ENCODE data around the gene PIM1. TPM values are rescaled to one million over a fixed set of nuclear protein-coding genes. Genes with fewer than 3 reads are reported as not detected.
"Not testable (repeated sequence)": the region's sequence is repeated elsewhere in the genome, so short reads cannot be mapped to it uniquely, and the experiment has no call there.

Gene PIM1
- total RNA-seq, 1 experiment from 2014 or later, result 20.0 TPM

DNA sequence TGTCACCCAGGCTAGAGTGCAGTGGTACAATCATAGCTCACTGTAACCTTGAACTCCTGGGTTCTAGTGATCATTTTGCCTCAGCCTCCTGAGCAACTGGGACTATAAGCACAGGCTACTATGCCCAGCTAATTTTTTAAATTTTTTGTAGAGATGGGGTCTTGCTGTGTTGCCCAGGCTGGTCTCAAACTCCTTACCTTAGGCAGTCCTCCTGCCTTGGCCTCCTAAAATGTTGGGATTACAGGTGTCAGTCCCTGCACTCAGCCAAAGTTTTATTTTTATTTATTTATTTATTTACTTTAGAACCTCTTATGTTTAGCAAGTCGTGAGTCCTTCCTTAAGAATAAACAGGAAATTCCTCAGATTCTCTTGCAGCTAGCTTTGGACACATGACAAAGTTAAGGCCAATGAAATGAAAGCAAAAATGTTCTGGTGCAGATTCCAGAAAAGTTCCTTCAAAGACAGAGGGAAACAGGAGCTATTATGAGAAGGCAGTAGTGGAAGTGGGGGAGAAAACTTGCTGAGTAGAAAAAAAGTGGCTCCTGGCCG lies 19.1 kb downstream of the PIM1 start:
- DNase-seq (ENCODE audit: low spot score), result no peak

DNA sequence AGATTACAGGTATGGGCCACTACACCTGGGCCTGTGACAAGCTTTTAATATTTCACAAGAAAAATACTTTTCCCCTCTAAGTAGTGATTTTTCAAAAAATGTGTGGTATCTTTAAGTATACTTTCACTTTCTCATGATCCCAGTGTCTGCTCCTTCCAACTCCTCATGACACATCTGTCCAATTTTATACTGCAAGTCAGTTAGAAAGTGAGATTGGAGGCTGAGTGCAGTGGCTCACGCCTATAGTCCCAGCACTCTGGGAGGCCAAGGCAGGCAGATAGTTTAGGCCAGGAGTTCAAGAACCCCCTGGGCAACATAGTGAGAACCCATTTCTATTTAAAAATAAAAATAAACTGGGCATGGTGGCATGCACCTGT lies 20.2 kb downstream of the PIM1 start:
- no peak for DNase-seq (ENCODE audit: low spot score)

DNA sequence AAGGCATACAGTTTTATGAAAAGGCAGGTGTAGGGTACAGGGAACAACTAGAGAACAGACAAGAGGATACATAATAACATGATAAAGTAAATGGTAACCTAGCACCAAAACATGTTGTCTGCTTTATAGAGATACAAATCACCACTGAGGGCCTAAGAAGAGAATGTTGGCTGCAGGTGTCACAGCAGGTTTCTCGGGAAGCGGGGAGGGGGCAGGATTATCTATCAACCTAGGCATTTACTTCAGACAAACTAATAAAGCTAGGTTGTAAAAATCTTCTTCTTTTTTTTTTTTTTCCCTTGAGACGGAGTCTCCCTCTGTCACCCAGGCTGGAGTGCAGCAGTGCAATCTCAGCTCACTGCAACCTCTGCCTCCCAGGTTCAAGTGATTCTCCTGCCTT lies 22.7 kb downstream of the PIM1 start:
- DNase-seq (ENCODE audit: low spot score), result no peak

GRCh38 chr6:37194886-37195285 lies 24.9 kb downstream of the PIM1 start:
- not testable (repeated sequence) for DNase-seq (ENCODE audit: low spot score)

GRCh38 chr6:37196451-37196850 lies 26.5 kb downstream of the PIM1 start:
- DNase-seq (ENCODE audit: low spot score), result not testable (repeated sequence)

DNA sequence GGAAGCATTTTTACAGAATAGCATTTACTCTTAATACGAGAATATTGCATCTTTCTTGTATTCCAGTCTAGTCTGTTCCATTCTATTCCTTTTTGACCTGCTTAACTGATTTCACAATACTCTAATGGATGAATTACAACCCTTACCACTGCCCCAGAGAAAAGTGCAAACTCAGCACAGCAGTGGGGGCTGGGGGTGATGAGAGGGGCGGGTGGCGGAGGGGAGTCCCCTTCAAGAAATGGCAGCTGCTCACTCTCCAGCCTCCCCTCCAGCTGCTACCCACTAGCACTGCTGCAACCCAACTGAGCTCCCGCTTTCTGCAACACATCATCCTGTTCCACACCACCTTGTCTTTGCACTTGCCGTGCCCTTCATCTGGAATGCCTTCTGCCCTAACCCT lies 30.1 kb downstream of the PIM1 start:
- DNase-seq (ENCODE audit: low spot score), result no peak

DNA sequence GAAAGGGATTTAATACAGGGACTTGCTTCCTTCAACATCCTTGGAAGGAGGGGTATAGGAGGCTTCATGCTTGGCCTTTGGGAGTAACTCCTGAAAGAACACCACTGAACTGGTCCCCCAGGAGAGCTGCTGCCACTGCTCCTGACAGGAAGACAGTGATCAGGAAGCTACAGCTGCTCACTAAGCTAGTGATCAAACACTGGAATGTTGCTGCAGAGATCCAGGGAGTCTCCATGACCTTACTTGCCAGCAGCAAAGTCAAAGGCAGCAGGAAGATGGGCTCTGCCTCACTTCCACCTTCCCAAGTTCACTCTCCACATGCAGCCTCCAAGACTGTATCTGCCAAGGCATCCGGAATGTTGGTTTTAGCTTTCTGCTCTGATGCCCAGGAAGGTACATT lies 31.8 kb downstream of the PIM1 start:
- DNase-seq (ENCODE audit: low spot score), result no peak

DNA sequence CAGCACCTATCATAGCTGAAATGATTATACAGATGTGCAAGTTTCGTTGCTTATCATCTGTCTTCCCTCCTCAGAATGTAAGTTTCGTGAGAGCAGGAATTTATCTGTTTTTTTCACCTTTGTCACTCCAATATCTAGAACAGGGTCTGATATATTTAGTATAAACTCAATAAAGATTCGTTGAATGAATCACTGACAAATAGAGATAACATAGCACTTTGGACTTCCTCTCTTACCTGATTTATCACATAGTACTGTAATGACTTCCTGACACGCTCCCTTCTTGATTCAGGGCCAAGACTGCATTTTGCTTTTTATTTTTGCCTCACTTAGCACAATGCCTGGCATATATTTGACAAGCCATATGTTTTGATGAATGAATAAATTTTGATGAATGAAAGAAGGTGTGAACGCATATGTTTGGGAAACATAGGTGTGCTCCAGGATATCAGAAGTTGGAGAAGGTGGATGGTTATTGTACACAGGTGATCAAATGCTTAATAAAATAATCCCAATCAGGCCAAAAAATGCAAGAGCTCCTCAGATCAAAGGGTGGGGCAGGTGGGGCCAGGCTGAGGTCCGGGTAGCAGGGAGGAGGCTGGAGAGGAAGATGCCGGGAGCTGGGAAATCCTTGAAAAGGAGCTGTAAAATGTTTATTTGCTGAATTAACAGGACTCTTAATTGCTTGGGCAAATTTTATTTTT lies 33.0 kb downstream of the PIM1 start:
- DNase-seq (ENCODE audit: low spot score), result peak; percentile 65

- DNase-seq (ENCODE audit: low spot score), result peak; percentile 85
Observed at GRCh38 chr6:37204014-37204751, 34.2 kb downstream of the PIM1 start.

GRCh38 chr6:37205175-37205996 lies 35.4 kb downstream of the PIM1 start:
- no peak for DNase-seq (ENCODE audit: low spot score)

DNA sequence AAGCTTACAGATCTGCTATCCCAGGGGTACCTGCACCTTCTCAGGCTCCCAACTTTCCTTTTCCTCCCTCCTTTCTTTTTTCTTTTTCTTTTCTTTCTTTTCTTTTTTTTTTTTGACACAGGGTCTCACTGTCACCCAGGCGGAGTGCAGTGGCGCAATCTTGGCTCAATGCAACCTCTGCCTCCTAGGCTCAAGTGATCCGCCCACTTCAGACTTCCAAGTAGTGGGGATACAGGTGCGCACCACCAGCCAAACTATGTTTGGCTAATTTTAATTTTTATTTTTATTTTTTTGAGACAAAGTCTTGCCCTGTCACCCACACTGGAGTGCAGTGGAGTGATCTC lies 36.0 kb downstream of the PIM1 start:
- no peak for DNase-seq (ENCODE audit: low spot score)

DNA sequence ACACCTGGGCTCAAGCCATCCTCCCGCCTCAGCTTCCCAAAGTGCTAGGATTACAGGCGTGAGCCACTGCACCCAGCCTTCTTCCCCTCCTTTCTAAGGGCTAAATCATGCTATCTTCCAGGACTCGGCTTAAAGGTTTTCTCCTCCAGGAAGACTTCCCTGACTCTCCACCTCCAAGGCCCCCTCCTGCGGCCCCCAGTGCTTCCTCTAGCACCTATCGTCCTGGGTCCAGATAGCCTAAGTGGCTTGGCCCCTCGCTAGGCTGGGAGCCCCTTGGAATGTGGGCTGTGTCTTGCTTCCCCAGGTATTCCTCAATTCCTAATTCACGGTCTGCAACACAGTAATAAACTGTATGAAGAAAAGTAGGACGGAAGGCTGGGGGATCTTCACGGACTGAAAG lies 36.7 kb downstream of the PIM1 start:
- no peak for DNase-seq (ENCODE audit: low spot score)

DNA sequence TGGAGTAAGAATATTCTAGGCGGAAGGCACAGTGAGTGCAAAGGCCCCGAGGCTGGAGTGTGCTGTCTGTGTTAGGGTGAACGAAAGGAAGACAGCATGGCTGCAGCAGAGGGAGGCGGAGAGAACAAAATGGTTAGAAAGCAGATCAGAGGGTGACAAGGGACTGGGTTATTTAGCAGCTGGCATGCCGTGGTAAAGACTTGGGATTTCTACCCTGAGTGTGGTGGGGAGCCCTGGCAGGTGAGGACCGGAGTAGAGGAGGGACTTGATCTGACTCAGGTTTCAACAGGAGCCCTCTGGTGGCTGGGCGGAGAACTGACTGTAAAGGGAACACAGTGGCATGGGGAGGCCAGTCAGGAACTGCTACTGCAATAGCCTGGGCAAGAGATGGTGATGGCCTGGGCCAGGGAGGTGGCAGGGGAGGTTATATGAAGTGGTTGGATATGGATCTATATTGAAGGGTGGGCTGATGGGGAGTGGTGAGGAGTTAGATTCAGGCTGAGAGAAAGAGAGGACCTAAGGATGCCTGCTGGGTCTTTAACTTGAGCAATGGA lies 38.0 kb downstream of the PIM1 start:
- peak; percentile 91 for DNase-seq (ENCODE audit: low spot score)

GRCh38 chr6:37208793-37209192 lies 38.8 kb downstream of the PIM1 start:
- no peak for DNase-seq (ENCODE audit: low spot score)

- DNase-seq (ENCODE audit: low spot score), result no peak
Observed at GRCh38 chr6:37209461-37210205, 39.7 kb downstream of the PIM1 start.

GRCh38 chr6:37210313-37210968 lies 40.5 kb downstream of the PIM1 start:
- peak; percentile 95 for DNase-seq (ENCODE audit: low spot score)

GRCh38 chr6:37212268-37212667 lies 42.3 kb downstream of the PIM1 start:
- DNase-seq (ENCODE audit: low spot score), result no peak

- no peak for DNase-seq (ENCODE audit: low spot score)
Observed at GRCh38 chr6:37218061-37218460, 48.1 kb downstream of the PIM1 start.

DNA sequence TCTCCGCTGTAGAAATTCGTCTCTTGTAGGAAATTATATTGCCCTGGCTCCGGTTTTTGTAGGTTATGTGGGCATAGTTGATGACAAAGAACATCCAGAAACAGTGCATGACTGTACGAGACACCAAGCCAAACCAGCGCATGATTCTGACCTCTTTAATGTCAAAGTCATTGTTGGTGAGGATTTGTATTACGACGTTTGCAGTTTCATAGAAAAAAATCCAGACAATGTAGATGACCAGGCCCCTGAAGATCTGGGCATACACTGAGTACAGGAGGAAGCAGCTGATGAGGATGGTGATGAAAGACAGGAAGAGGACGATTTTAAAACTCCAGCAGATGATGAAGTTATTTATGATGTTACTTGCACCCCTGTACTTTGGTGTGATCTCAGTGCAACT lies 48.6 kb downstream of the PIM1 start:
- no peak for DNase-seq (ENCODE audit: low spot score)

GRCh38 chr6:37221585-37222124 lies 51.7 kb downstream of the PIM1 start:
- DNase-seq (ENCODE audit: low spot score), result no peak
